ENCODE measurements around the gene SUMO2. TPM values are rescaled to one million over a fixed set of nuclear protein-coding genes. Genes with fewer than 3 reads are reported as not detected.

SUMO2 gene
- total and polyA plus RNA-seq, 2 of the 13 experiments (the other 11 are each of a cell fraction or from before 2014, with no cell fraction given), result 337 to 553 TPM

GRCh38 chr17:75131278-75132017 lies 51.3 kb downstream of the SUMO2 start, which contains the start of gene NT5C (continued):
- TF ChIP-seq, protein P1, sequence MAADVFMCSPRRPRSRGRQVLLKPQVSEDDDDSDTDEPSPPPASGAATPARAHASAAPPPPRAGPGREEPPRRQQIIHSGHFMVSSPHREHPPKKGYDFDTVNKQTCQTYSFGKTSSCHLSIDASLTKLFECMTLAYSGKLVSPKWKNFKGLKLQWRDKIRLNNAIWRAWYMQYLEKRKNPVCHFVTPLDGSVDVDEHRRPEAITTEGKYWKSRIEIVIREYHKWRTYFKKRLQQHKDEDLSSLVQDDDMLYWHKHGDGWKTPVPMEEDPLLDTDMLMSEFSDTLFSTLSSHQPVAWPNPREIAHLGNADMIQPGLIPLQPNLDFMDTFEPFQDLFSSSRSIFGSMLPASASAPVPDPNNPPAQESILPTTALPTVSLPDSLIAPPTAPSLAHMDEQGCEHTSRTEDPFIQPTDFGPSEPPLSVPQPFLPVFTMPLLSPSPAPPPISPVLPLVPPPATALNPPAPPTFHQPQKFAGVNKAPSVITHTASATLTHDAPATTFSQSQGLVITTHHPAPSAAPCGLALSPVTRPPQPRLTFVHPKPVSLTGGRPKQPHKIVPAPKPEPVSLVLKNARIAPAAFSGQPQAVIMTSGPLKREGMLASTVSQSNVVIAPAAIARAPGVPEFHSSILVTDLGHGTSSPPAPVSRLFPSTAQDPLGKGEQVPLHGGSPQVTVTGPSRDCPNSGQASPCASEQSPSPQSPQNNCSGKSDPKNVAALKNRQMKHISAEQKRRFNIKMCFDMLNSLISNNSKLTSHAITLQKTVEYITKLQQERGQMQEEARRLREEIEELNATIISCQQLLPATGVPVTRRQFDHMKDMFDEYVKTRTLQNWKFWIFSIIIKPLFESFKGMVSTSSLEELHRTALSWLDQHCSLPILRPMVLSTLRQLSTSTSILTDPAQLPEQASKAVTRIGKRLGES (CRISPR knock-in tag; IDR thresholded peaks at IDR 0.05; ENCODE audit: borderline replicate concordance), result no peak
- TF ChIP-seq KLF11 (CRISPR knock-in tag; IDR thresholded peaks at IDR 0.05) (no peak; the same call in 1 of the 2 replicates), MTF1 (CRISPR knock-in tag; IDR thresholded peaks at IDR 0.05) (no peak; the same call in 1 of the 2 replicates), NR3C1 (CRISPR knock-in tag; IDR thresholded peaks at IDR 0.05) (no peak), SOX5 (CRISPR knock-in tag; IDR thresholded peaks at IDR 0.05; ENCODE audit: borderline replicate concordance) (peak; percentile 48), KMT2B (CRISPR knock-in tag; IDR thresholded peaks at IDR 0.05) (peak; percentile 72), PBX3 (CRISPR knock-in tag; IDR thresholded peaks at IDR 0.05; ENCODE audit: borderline replicate concordance) (no peak; the same call in 1 of the 2 replicates), ZFP36L1 (CRISPR knock-in tag; IDR thresholded peaks at IDR 0.05) (no peak), RFXAP (CRISPR knock-in tag; IDR thresholded peaks at IDR 0.05; ENCODE audit: borderline replicate concordance) (no peak), ARNTL (CRISPR knock-in tag; IDR thresholded peaks at IDR 0.05) (peak; percentile 75; the same call in 1 of the 2 replicates), NFAT5 (CRISPR knock-in tag; IDR thresholded peaks at IDR 0.05) (peak; percentile 93; the same call in 1 of the 2 replicates), CREM (IDR thresholded peaks at IDR 0.05) (no peak), CREM (CRISPR knock-in tag; IDR thresholded peaks at IDR 0.05) (no peak), BORCS8-MEF2B (CRISPR knock-in tag; IDR thresholded peaks at IDR 0.05) (peak; percentile 83), MEIS1 (CRISPR knock-in tag; IDR thresholded peaks at IDR 0.05; ENCODE audit: borderline replicate concordance) (no peak; the same call in 1 of the 2 replicates)
- TF ChIP-seq, protein P2, sequence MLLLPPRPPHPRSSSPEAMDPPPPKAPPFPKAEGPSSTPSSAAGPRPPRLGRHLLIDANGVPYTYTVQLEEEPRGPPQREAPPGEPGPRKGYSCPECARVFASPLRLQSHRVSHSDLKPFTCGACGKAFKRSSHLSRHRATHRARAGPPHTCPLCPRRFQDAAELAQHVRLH (CRISPR knock-in tag; IDR thresholded peaks at IDR 0.05; ENCODE audit: borderline replicate concordance, low read depth), result peak; percentile 38; the same call in 1 of the 2 replicates
- TF ChIP-seq, protein P3, sequence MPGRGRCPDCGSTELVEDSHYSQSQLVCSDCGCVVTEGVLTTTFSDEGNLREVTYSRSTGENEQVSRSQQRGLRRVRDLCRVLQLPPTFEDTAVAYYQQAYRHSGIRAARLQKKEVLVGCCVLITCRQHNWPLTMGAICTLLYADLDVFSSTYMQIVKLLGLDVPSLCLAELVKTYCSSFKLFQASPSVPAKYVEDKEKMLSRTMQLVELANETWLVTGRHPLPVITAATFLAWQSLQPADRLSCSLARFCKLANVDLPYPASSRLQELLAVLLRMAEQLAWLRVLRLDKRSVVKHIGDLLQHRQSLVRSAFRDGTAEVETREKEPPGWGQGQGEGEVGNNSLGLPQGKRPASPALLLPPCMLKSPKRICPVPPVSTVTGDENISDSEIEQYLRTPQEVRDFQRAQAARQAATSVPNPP (CRISPR knock-in tag; IDR thresholded peaks at IDR 0.05), result peak; percentile 85
- TF ChIP-seq, protein P4, sequence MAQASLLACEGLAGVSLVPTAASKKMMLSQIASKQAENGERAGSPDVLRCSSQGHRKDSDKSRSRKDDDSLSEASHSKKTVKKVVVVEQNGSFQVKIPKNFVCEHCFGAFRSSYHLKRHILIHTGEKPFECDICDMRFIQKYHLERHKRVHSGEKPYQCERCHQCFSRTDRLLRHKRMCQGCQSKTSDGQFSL (CRISPR knock-in tag; IDR thresholded peaks at IDR 0.05), result peak; percentile 68; the same call in 1 of the 2 replicates

All from HepG2 (cell line).